Subcutaneous abdominal adipose tissue (tissue), 5 donors: ENCODE results near the gene OR10A7.
"Not testable (repeated sequence)": the region's sequence is repeated elsewhere in the genome, so short reads cannot be mapped to it uniquely, and the experiment has no call there.

ENCODE experiments used
- H3K27ac ChIP-seq: one replicate; pipeline ENCODE4 v1.7.0; 2013; ENCODE audit warnings: low read depth, mild to moderate bottlenecking, inconsistent platforms, low read length, moderate library complexity
- H3K27me3 ChIP-seq, 5 donors: one replicate each; pipeline ENCODE4 v1.7.0; 2013; ENCODE audit warnings: low read length in 5 of 5, inconsistent platforms in 1 of 5; ENCODE audit not compliant: control insufficient read depth in 5 of 5, insufficient read depth in 4 of 5
- H3K36me3 ChIP-seq, 5 donors: one replicate each; pipeline ENCODE4 v1.7.0; 2013; ENCODE audit warnings: low read length in 5 of 5; ENCODE audit not compliant: control insufficient read depth in 5 of 5, insufficient read depth in 5 of 5
- H3K4me1 ChIP-seq, 5 donors: one replicate each; pipeline ENCODE4 v1.7.0; 2013; ENCODE audit warnings: low read length in 5 of 5, mild to moderate bottlenecking in 3 of 5, moderate library complexity in 1 of 5; ENCODE audit not compliant: control insufficient read depth in 5 of 5, insufficient read depth in 5 of 5
- H3K4me3 ChIP-seq, 5 donors: one replicate each; pipeline ENCODE4 v1.7.0; 2013; ENCODE audit warnings: low read length in 5 of 5, low read depth in 1 of 5
- H3K9ac ChIP-seq, 5 donors: one replicate each; pipeline ENCODE4 v1.7.0; 2013; ENCODE audit warnings: low read length in 5 of 5, mild to moderate bottlenecking in 4 of 5, moderate library complexity in 3 of 5
- H3K9me3 ChIP-seq, 5 donors: one replicate each; pipeline ENCODE4 v1.7.0; 2013; ENCODE audit warnings: low read length in 5 of 5; ENCODE audit not compliant: control insufficient read depth in 5 of 5
- donor health status: healthy.
- donor health status: healthy.
- donor health status: healthy.
- donor health status: healthy.
- donor health status: healthy.

Gene OR10A7, protein sequence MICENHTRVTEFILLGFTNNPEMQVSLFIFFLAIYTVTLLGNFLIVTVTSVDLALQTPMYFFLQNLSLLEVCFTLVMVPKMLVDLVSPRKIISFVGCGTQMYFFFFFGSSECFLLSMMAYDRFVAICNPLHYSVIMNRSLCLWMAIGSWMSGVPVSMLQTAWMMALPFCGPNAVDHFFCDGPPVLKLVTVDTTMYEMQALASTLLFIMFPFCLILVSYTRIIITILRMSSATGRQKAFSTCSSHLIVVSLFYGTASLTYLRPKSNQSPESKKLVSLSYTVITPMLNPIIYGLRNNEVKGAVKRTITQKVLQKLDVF

DNA sequence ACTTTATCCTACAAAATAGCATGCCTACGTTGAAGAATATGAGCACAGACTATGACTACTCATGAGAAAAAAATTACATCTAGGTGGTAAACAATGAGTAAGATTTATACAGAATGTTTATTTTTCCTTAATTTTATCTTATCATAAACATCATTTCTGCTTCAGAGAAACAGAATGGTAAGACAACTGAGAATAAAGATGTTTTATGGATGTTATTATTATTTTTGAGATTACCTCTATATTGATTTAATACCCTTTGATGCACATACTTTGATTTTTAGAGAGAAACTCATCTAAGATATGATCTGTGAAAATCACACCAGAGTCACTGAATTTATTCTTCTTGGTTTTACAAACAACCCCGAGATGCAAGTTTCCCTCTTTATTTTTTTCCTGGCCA, at the start of gene OR10A7:
OR10A7 (plus strand) TSS at position 301 of the 400 bp plus-strand sequence; CDS start at position 301, 0 bp downstream.
- no peaks in the 10 kb centered on the region for H3K36me3 ChIP-seq
- H3K27ac ChIP-seq: no peak within 1 kb of the TSS
- no peaks in the 10 kb centered on the region for H3K9me3 ChIP-seq
- H3K27me3 ChIP-seq: no peaks in the 10 kb centered on the region
- H3K4me1 ChIP-seq: no peaks in the 10 kb centered on the region
- no peak within 1 kb of the TSS for H3K9ac ChIP-seq
- H3K4me3 ChIP-seq: no peak within 1 kb of the TSS

DNA sequence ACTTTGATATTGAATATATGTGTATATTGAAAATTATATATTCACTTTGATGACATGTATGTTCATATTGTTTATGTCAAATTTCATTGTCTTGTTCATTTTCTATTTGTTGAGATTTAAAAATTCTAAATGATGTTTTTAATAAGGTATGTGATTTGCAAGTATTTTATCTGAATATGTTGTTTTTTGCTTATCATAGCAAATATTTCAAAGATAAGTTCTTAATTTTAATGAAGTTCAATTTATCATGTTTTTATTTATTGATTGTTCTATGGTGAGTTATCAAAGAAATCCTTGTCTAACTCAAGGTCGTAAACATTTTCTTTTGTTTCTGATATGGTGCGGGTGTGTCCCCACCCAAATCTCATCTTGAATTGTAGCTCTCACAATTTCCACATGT, 49.4 kb upstream of the OR10A7 start:
- no peak overlapping the region for H3K9ac ChIP-seq
- no peak overlapping the region for H3K4me3 ChIP-seq
- no peak overlapping the region for H3K27ac ChIP-seq
- no peaks in the 10 kb centered on the region for H3K9me3 ChIP-seq
- H3K4me1 ChIP-seq: no peaks in the 10 kb centered on the region
- no peaks in the 10 kb centered on the region for H3K27me3 ChIP-seq
- no peaks in the 10 kb centered on the region for H3K36me3 ChIP-seq

DNA sequence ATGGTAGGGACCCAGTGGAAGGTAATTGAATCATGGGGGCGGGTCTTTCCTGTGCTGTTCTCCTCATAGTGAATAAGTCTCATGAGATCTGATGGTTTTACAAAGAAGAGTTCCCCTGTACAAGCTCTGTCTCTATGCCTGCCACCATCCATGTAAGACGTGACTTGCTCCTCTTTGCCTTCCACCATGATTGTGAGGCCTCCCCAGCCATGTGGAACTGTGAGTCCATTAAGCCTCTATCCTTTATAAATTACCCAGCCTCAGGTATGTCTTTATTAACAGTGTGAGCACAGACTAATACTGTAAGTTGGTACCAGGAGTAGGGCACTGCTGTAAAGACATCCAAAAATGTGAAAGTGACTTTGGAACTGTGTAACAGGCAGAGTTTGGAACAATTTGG, 49.0 kb upstream of the OR10A7 start:
- not testable (repeated sequence) for H3K9me3 ChIP-seq, H3K9ac ChIP-seq, H3K4me3 ChIP-seq, H3K27ac ChIP-seq, H3K27me3 ChIP-seq, H3K4me1 ChIP-seq, H3K36me3 ChIP-seq

DNA sequence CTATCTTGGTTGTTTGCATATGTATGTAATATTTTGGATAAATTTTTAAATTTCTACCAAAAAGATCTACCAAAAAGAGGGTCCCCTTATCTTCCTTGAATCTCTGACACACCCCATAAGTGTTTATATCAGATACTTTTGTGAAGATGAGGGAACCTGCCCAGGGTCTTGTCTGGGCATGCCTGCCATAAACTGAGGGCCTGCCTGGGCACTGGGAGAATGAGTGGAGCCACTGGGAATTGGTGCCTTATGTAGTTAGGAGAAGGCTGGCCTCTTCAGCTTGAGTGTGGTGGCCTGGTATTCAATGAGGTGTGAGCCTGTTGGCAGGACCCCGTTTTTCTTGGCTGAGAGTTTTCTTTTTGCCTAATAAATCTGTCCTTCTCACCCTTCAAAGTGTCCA, 48.1 kb upstream of the OR10A7 start:
- no peaks in the 10 kb centered on the region for H3K36me3 ChIP-seq
- no peak overlapping the region for H3K9ac ChIP-seq
- no peak overlapping the region for H3K4me3 ChIP-seq
- no peaks in the 10 kb centered on the region for H3K27me3 ChIP-seq
- no peaks in the 10 kb centered on the region for H3K4me1 ChIP-seq
- H3K9me3 ChIP-seq: no peaks in the 10 kb centered on the region
- H3K27ac ChIP-seq: no peak overlapping the region

DNA sequence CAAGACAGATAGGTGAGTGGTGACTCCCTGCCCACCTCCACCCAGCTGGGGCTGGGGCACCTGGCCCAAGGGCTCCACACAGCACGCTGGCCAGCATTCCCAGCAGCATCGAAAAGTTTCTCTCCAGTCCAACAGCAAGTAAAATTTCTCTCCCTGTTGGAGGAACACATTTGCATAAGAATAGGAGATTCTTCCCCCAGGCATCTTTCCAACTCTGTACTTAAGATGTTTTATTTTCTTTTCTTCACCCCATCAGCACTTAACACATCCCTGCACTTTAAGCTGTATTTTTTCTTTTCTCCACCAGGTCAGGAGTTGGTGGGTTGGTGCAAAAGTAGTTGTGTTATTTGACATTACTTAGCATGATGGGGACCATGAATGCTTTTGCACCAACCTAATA, 47.4 kb upstream of the OR10A7 start:
- Histone ChIP-seq H3K9me3 (no peaks in the 10 kb centered on the region), H3K27ac (no peak overlapping the region), H3K9ac (no peak overlapping the region), H3K36me3 (no peaks in the 10 kb centered on the region), H3K27me3 (no peaks in the 10 kb centered on the region), H3K4me3 (no peak overlapping the region), H3K4me1 (no peaks in the 10 kb centered on the region)

DNA sequence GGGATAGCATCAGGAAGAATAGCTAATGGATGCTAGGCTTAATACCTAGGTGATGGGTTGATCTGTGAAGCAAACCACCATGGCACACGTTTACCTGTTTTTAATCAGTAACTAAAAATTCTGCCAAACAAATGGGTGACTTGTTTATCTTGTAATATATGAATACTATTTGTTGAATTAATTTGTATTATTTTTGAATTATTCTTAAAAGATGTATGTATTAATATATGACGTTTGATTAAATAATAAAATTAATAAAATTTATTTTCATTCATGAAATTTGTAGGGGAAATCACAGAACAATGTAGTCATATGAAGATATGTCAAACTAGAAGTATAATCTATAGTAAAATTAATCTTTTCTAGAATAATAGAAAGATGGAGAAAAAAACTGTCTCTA, 32.3 kb upstream of the OR10A7 start:
- H3K4me1 ChIP-seq: no peaks in the 10 kb centered on the region
- H3K9me3 ChIP-seq: no peaks in the 10 kb centered on the region
- H3K27me3 ChIP-seq: no peaks in the 10 kb centered on the region
- no peak overlapping the region for H3K4me3 ChIP-seq
- no peak overlapping the region for H3K27ac ChIP-seq
- no peak overlapping the region for H3K9ac ChIP-seq
- H3K36me3 ChIP-seq: no peaks in the 10 kb centered on the region

DNA sequence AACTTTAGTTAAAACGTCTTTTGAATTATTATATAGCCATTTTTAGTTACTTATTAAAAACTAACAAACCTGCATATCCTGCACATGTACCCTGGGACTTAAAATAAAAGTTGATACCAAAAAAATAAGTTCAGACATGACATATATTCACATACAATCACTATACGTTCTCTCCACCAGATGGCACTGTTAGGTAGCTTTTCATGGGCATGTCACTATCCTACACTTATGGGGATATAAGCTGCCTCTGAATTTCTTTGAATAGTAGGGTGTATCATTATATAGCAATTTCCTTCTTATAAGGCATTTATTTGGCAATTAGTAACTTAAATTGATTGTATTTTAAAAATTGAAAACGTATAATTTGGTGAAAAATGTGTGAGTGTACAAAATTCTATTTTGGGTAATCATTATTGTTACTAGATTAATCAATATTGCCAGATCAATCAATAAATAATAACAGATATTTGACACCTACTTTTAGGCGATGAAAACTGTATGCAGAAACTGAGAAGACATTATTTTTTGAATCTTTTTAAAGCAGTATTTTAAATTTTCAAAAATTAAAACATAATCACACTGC, 31.8 kb upstream of the OR10A7 start:
- no peaks in the 10 kb centered on the region for H3K27me3 ChIP-seq
- no peak overlapping the region for H3K4me3 ChIP-seq
- H3K27ac ChIP-seq: no peak overlapping the region
- no peaks in the 10 kb centered on the region for H3K36me3 ChIP-seq
- no peaks in the 10 kb centered on the region for H3K4me1 ChIP-seq
- H3K9ac ChIP-seq: no peak overlapping the region
- H3K9me3 ChIP-seq: no peaks in the 10 kb centered on the region

DNA sequence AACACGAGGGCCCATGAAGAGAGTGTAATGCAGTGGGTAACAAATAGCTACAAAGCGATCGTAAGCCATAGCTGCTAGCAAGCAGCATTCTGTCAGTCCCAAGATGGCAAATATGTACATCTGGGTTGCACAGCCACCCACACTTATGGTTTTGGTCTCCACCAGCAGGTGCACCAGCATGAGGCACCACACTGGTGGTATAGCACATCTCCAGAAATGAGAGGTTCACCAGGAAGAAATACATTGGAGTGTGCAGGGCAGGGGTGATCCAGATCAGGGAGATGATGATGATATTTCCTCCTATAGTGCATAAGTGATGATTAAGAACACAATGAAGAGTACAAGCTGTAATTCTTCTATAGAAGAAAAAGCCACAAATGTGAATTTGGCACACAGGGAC, 26.4 kb upstream of the OR10A7 start:
- H3K9ac ChIP-seq: no peak overlapping the region
- H3K27me3 ChIP-seq: peaks cover 0 to 2% (median 0%) of the 10 kb centered on the region in 5 donors
- H3K27ac ChIP-seq: no peak overlapping the region
- H3K4me3 ChIP-seq: no peak overlapping the region
- no peaks in the 10 kb centered on the region for H3K36me3 ChIP-seq
- no peaks in the 10 kb centered on the region for H3K9me3 ChIP-seq
- H3K4me1 ChIP-seq: no peaks in the 10 kb centered on the region

DNA sequence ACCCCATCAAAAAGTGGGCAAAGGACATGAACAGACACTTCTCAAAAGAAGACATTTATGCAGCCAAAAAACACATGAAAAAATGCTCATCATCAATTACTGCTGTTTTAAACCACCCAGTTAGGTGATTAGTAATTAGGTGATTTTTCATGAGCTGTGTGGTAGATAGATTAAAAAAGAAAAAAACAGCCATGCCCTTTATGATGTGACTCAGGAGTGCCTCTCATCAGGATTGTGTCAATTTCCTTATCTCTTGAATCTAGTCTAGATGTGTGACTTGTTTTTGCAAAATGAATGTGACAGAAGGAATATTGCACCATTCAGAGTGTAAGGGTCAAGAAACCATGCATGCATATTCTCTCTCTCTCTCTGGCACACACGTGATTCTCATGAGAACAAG, 5.7 kb downstream of the OR10A7 start:
- Histone ChIP-seq H3K4me1 (peaks cover 0 to 9% (median 6%) of the 10 kb centered on the region in 5 donors), H3K9ac (no peak overlapping the region), H3K36me3 (no peaks in the 10 kb centered on the region), H3K9me3 (no peaks in the 10 kb centered on the region), H3K4me3 (no peak overlapping the region), H3K27ac (no peak overlapping the region), H3K27me3 (no peaks in the 10 kb centered on the region)

DNA sequence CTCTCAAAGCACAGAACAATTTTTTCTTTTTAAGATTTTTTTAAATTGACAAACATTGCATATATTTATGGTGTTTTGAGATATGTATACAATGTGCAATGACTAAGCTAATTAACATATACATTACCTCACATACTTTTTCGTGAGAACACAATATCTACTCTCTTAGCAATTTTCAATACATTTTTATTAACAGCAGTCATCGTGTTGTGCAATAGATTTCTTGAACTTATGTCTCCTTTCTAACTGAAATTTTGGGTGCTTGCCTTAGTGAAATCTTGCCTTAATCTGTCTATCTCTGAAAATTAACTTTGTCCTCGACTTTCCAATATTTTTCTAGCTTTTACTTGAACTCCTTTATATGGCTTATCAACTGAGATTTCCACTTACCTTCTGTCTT, 6.8 kb downstream of the OR10A7 start:
- H3K9me3 ChIP-seq: no peaks in the 10 kb centered on the region

More for the DNA sequence above, 6.8 kb downstream of the OR10A7 start:
- peaks cover 0 to 9% (median 6%) of the 10 kb centered on the region in 5 donors for H3K4me1 ChIP-seq
- no peaks in the 10 kb centered on the region for H3K36me3 ChIP-seq
- H3K27ac ChIP-seq: no peak overlapping the region
- no peak overlapping the region for H3K4me3 ChIP-seq
- H3K9ac ChIP-seq: no peak overlapping the region
- H3K27me3 ChIP-seq: no peaks in the 10 kb centered on the region
